HG03354 (cell line): ENCODE data around the gene MRPL30.
"Not testable (repeated sequence)": the region's sequence is repeated elsewhere in the genome, so short reads cannot be mapped to it uniquely, and the experiment has no call there.

Experiments
- ATAC-seq: cut with Tn5 transposase; IDR thresholded peaks from one replicate; pipeline ENCODE4 v1.9.1; 2021; ENCODE audit warnings: mild to moderate bottlenecking; ENCODE audit not compliant: unreplicated experiment, poor library complexity, severe bottlenecking

Gene MRPL30

GRCh38 chr2:99180755-99181623, at the start of gene MRPL30, which contains the start of gene MITD1:
TSS of gene MRPL30 (plus strand) at chr2:99181184. CDS start at chr2:99186204, 5,020 bp downstream.
TSS of gene MITD1 (minus strand) at chr2:99181058. CDS start at chr2:99180981, 77 bp downstream.
- peak; percentile 96 for ATAC-seq

GRCh38 chr2:99135044-99135556, 45.9 kb upstream of the MRPL30 start:
- ATAC-seq: not testable (repeated sequence)

GRCh38 chr2:99139003-99139402, 42.0 kb upstream of the MRPL30 start:
- ATAC-seq: no peak

GRCh38 chr2:99140056-99140859, 40.7 kb upstream of the MRPL30 start:
- ATAC-seq: no peak

GRCh38 chr2:99140860-99141109, 40.2 kb upstream of the MRPL30 start:
- peak; percentile 33 for ATAC-seq

- peak; percentile 89 for ATAC-seq
These were observed 39.6 kb upstream of the MRPL30 start, which contains the start of gene C2orf15 for GRCh38 chr2:99141110-99142108. TSS of gene C2orf15 (plus strand) at chr2:99141707. CDS start at chr2:99150559, 8,852 bp downstream.

GRCh38 chr2:99150706-99151105, 30.3 kb upstream of the MRPL30 start:
- no peak for ATAC-seq

GRCh38 chr2:99152199-99152895, 28.6 kb upstream of the MRPL30 start:
- ATAC-seq: no peak

- ATAC-seq: no peak
These were observed 26.9 kb upstream of the MRPL30 start for GRCh38 chr2:99153921-99154604.

- ATAC-seq: peak; percentile 97
These were observed 26.1 kb upstream of the MRPL30 start, which contains the start of the genes LIPT1 and TSGA10 for GRCh38 chr2:99154643-99155536. TSS of gene LIPT1 (plus strand) at chr2:99154967. CDS start at chr2:99161958, 6,991 bp downstream. TSS of gene TSGA10 (minus strand) at chr2:99154942. CDS start at chr2:99109439, 45,503 bp downstream.

GRCh38 chr2:99156891-99157290, 24.1 kb upstream of the MRPL30 start:
- ATAC-seq: no peak

GRCh38 chr2:99158599-99158998, 22.4 kb upstream of the MRPL30 start:
- ATAC-seq: no peak

- ATAC-seq: no peak
These were observed 21.4 kb upstream of the MRPL30 start for GRCh38 chr2:99159594-99159993.

GRCh38 chr2:99166218-99166617, 14.8 kb upstream of the MRPL30 start:
- ATAC-seq: no peak

- ATAC-seq: peak; percentile 50
These were observed 11.4 kb upstream of the MRPL30 start for GRCh38 chr2:99169534-99169933.

GRCh38 chr2:99171377-99172140, 9.4 kb upstream of the MRPL30 start:
- ATAC-seq: no peak
